Activated CD4-positive, alpha-beta T cell treated with anti-CD3 and anti-CD28 coated beads, Interleukin-2, amount 10 ng/mL, durations not matched to agents 7 days and 5 days (primary cell): Measurements from ENCODE around the gene ALOX5. TPM values are rescaled to one million over a fixed set of nuclear protein-coding genes. Genes with fewer than 3 reads are reported as not detected.

Source experiments
- CTCF ChIA-PET: fragments of 350-600 bp; sonication (Branson Sonifier 250); formaldehyde crosslinking; loops from one replicate; lab custom pipeline; 2021; ENCODE audit warnings: antibody characterized with exemption; lab: Charles Lee
- POLR2A ChIA-PET: fragments of 350-600 bp; sonication (Branson Sonifier 250); formaldehyde crosslinking; loops from one replicate; lab custom pipeline; 2021; ENCODE audit warnings: antibody characterized with exemption; lab: Charles Lee
- DNase-seq: peaks from one replicate; pipeline ENCODE4 v3.0.0-alpha.2; 2020
- H3K27ac Mint-ChIP-seq: one replicate; pipeline ENCODE4 v1.8.0; 2021; ENCODE audit warnings: mild to moderate bottlenecking, moderate library complexity, mixed read lengths
- H3K27me3 Mint-ChIP-seq: one replicate; pipeline ENCODE4 v1.8.0; 2021; ENCODE audit warnings: mixed read lengths
- H3K36me3 Mint-ChIP-seq: one replicate; pipeline ENCODE4 v1.8.0; 2021; ENCODE audit warnings: low read depth, mixed read lengths
- H3K4me1 Mint-ChIP-seq: one replicate; pipeline ENCODE4 v1.8.0; 2021; ENCODE audit warnings: mixed read lengths
- H3K4me3 Mint-ChIP-seq: one replicate; pipeline ENCODE4 v1.8.0; 2021; ENCODE audit warnings: mild to moderate bottlenecking, moderate library complexity, mixed read lengths
- H3K9me3 Mint-ChIP-seq: one replicate; pipeline ENCODE4 v1.8.0; 2021; ENCODE audit warnings: mixed read lengths
- total RNA-seq, 2 experiments: library from RNA; stranded (reverse); gene quantifications; one replicate each; pipeline ENCODE4 v1.2.3, GENCODE V29; 2021

ALOX5 gene
- total RNA-seq, 2 experiments from 2014 or later = 6.7 to 9.0 TPM

DNA sequence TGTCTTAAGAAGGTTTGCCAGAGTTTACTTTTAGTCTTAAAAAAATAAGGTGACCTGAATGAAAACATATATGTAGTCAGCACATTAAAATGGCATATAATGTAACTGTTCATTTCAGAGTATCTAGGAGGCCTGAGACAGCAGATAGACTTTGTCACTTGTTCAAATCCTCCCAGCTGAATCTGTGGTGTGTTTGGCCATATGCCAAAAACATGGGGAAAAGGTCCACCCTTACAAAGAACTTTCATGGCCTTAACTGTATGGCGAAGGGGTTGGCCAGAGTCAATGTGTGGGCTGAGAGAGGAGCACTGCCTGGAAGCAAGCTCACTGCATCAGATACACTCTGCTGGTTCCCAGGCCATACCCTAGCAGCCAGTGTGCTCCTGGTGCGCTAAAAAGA is 113.7 kb downstream of the ALOX5 start:
- no peak for DNase-seq
- ChIA-PET POLR2A (no interaction called here), CTCF (no interaction called here)
- no peak overlapping the region for H3K27ac Mint-ChIP-seq
- no peaks in the 10 kb centered on the region for H3K4me1 Mint-ChIP-seq
- peaks cover 5% of the 10 kb centered on the region for H3K9me3 Mint-ChIP-seq
- H3K36me3 Mint-ChIP-seq = peaks cover 9% of the 10 kb centered on the region
- H3K27me3 Mint-ChIP-seq = no peaks in the 10 kb centered on the region
- no peak overlapping the region for H3K4me3 Mint-ChIP-seq

DNA sequence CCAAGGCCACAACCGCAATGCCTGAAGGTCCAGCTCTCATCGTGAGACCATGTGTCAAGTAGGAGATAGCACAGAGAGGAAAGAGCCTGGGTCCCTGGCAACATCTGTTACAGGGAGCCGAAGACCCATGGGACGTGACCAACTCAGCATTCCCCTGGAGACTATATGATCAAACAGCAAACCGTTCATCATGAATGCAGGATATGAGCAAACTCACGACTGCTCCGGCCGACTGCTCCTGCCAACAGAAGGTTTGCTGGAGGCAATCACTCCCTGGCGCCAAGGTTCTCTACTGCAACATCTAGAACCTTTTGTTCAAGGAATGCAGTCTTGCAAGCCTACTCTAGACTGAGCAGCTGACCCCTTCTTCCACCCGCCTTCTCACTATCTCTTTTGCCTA is 114.3 kb downstream of the ALOX5 start:
- H3K27me3 Mint-ChIP-seq = no peaks in the 10 kb centered on the region
- H3K9me3 Mint-ChIP-seq = peaks cover 8% of the 10 kb centered on the region
- peaks cover 6% of the 10 kb centered on the region for H3K36me3 Mint-ChIP-seq
- no peak overlapping the region for H3K4me3 Mint-ChIP-seq
- no peak overlapping the region for H3K27ac Mint-ChIP-seq
- CTCF ChIA-PET = no interaction called here
- POLR2A ChIA-PET = no interaction called here
- no peak for DNase-seq
- H3K4me1 Mint-ChIP-seq = no peaks in the 10 kb centered on the region

DNA sequence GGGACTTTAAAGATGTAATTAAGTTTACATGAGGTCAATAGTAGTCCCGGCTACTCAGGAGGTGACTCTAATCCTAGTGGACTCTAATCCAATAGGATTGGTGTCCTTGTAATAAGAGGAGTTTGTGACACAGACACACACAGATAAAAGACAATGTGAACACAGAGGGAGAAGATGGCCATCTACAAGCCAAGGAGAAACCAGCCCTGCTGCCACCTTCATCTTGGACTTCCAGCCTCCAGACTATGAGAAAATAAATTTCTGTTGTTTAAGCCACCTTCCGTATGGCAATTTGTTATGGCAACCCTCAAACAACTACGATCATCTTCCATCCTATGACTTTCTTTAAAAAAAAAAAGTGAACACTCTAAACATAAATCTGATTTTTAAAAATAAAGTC is 116.3 kb downstream of the ALOX5 start:
- Mint-ChIP-seq H3K36me3 (peaks cover 8% of the 10 kb centered on the region), H3K9me3 (peaks cover 17% of the 10 kb centered on the region), H3K27me3 (no peaks in the 10 kb centered on the region), H3K27ac (no peak overlapping the region), H3K4me1 (peaks cover under 1% of the 10 kb centered on the region), H3K4me3 (no peak overlapping the region)
- ChIA-PET CTCF (no interaction called here), POLR2A (no interaction called here)
- no peak for DNase-seq

DNA sequence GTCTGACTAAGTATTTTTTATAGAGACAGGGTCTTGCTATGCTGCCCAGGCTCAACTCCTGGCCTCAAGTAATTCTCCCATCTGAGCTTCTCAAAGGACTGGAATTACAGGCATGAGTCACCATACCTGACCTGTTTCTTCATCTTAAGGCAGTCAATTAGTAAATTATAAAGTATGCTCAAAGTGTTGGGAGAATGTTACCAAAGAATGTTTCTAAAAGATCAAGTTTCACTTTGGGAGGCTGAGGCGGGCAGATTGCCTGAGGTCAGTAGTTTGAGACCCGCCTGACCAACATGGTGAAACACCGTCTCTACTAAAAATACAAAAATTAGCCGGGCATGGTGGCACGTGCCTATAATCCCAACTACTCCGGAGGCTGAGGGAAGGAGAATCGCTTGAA is 117.0 kb downstream of the ALOX5 start:
- Mint-ChIP-seq H3K27me3 (no peaks in the 10 kb centered on the region), H3K27ac (no peak overlapping the region), H3K4me3 (no peak overlapping the region), H3K4me1 (peaks cover 5% of the 10 kb centered on the region), H3K9me3 (peaks cover 23% of the 10 kb centered on the region), H3K36me3 (peaks cover 13% of the 10 kb centered on the region)
- ChIA-PET CTCF (interaction anchor here (0.6 kb wide), 1 partner anchor 239 kb away, joined by 3 read pairs; no protein-coding TSS in a partner anchor), POLR2A (no interaction called here)
- no peak for DNase-seq

Other genes starting within 250 kb of the ALOX5 start
- under 1 TPM; 0.10 to 0.15 TPM for gene OR13A1, start 58.6 kb upstream of the ALOX5 start, total RNA-seq